Lung (tissue), 12 donors: ENCODE data around the gene FAM219A. TPM values are rescaled to one million over a fixed set of nuclear protein-coding genes. Genes with fewer than 3 reads are reported as not detected.

ENCODE experiments used
- ATAC-seq: fragments of 200-7000 bp; cut with Tn5 transposase; one replicate; pipeline ENCODE4 v1.9.1; 2020; ENCODE audit warnings: moderate number of reproducible peaks; ENCODE audit not compliant: insufficient read depth, low FRiP score
- DNase-seq, 3 donors: peaks; one replicate each; pipeline ENCODE4 v3.0.0-alpha.2; 2013 to 2017
- H3K27ac ChIP-seq, 2 donors: one replicate each; pipeline ENCODE4 v1.5.1; 2013; ENCODE audit warnings: mild to moderate bottlenecking in 2 of 2, moderate library complexity in 2 of 2, control low read depth in 1 of 2, inconsistent platforms in 1 of 2, low read depth in 1 of 2, low read length in 1 of 2
- H3K27me3 ChIP-seq, 3 donors: one replicate each; pipeline ENCODE4 v1.5.1; 2013; ENCODE audit warnings: low read length in 2 of 3; ENCODE audit not compliant: control insufficient read depth in 3 of 3, insufficient read depth in 3 of 3
- H3K36me3 ChIP-seq, 4 donors: one replicate each; pipeline ENCODE4 v1.5.1; 2013; ENCODE audit warnings: low read length in 4 of 4, mild to moderate bottlenecking in 1 of 4, moderate library complexity in 1 of 4; ENCODE audit not compliant: control insufficient read depth in 4 of 4, insufficient read depth in 4 of 4
- H3K4me1 ChIP-seq, 5 donors: one replicate each; pipeline ENCODE4 v1.5.1; 2013; ENCODE audit warnings: low read length in 5 of 5, mild to moderate bottlenecking in 2 of 5, moderate library complexity in 1 of 5; ENCODE audit not compliant: control insufficient read depth in 5 of 5, insufficient read depth in 5 of 5
- H3K4me3 ChIP-seq: one replicate; pipeline ENCODE4 v1.5.1; 2013; ENCODE audit warnings: mild to moderate bottlenecking, control low read depth, moderate library complexity
- H3K9ac ChIP-seq, 2 donors: one replicate each; pipeline ENCODE4 v1.5.1; 2013; ENCODE audit warnings: low read length in 2 of 2, control low read depth in 1 of 2; ENCODE audit not compliant: insufficient read depth in 1 of 2
- H3K9me3 ChIP-seq, 4 donors: one replicate each; pipeline ENCODE4 v1.5.1; 2013; ENCODE audit warnings: low read length in 3 of 4, mild to moderate bottlenecking in 1 of 4, moderate library complexity in 1 of 4; ENCODE audit not compliant: control insufficient read depth in 4 of 4, insufficient read depth in 3 of 4
- CTCF ChIP-seq: IDR thresholded peaks from 2 replicates; pipeline ENCODE4 v1.5.1; 2012; ENCODE audit warnings: mild to moderate bottlenecking; ENCODE audit errors: control extremely low read depth, extremely low read depth
- WGBS, 2 donors: extraction: QIAGEN DNeasy Blood & Tissue Kit; methylation state at CpG; one replicate each; pipeline ENCODE4 v1.1.7; 2013; 5-methylcytosine and 5-hydroxymethylcytosine counted together
- polyA plus RNA-seq, 2 donors: library from polyadenylated mRNA; stranded (reverse); fragments of 200-250 nt; gene quantifications; one replicate each; pipeline ENCODE4 v1.2.1, GENCODE V29; 2013
- total RNA-seq, 2 donors: library from RNA; depleted of rRNA in 1 of 2; stranded (reverse); fragments of >200 nt in 1 of 2; gene quantifications; one replicate each; pipeline ENCODE4 v1.2.1, GENCODE V29; 2014 to 2021
- donor health status: control.
- donor health status: control.
- donor health status: Bipolar disorder and iron deficiency.
- donor health status: healthy.
- donor health status: DM: yes; HTN: yes; CAD: no.

FAM219A gene
- total and polyA plus RNA-seq, 4 donors = 8.5 to 28.3 (median 13.3) TPM

GRCh38 chr9:34382054-34382453 lies 76.3 kb downstream of the FAM219A start:
- 91 to 95% methylated on average over 5 of the region's 5 CpGs for WGBS, 2 donors

GRCh38 chr9:34381323-34381722 lies 77.0 kb downstream of the FAM219A start:
- ATAC-seq (no peak), DNase-seq (peak in 2 of 3 donors; percentile 3 to 7)
- H3K9me3 ChIP-seq = no peaks in the 10 kb centered on the region
- peak overlapping the region in 1 of 2 donors; percentile 17 for H3K27ac ChIP-seq
- H3K36me3 ChIP-seq = no peaks in the 10 kb centered on the region
- peak overlapping the region; percentile 43 for H3K4me3 ChIP-seq
- H3K4me1 ChIP-seq = peaks cover 0 to 25% (median 3%) of the 10 kb centered on the region in 5 donors
- H3K27me3 ChIP-seq = peaks cover 0 to 36% (median 23%) of the 10 kb centered on the region in 3 donors
- 34 to 43% methylated on average over 17 of the region's 17 CpGs for WGBS, 2 donors
- no peak for TF ChIP-seq CTCF
- no peak overlapping the region for H3K9ac ChIP-seq

More at GRCh38 chr9:34382054-34382453, 76.3 kb downstream of the FAM219A start:
- Histone ChIP-seq H3K4me3 (no peak overlapping the region), H3K27ac (no peak overlapping the region), H3K36me3 (no peaks in the 10 kb centered on the region), H3K27me3 (peaks cover 0 to 36% (median 23%) of the 10 kb centered on the region in 3 donors), H3K4me1 (peaks cover 0 to 23% (median 3%) of the 10 kb centered on the region in 5 donors), H3K9ac (no peak overlapping the region), H3K9me3 (no peaks in the 10 kb centered on the region)
- TF ChIP-seq CTCF = no peak
- DNase-seq (no peak), ATAC-seq (no peak)

GRCh38 chr9:34380511-34381315 lies 77.7 kb downstream of the FAM219A start:
- no peak for TF ChIP-seq CTCF
- peaks cover 2 to 32% (median 3%) of the 10 kb centered on the region in 5 donors for H3K4me1 ChIP-seq
- H3K9me3 ChIP-seq = no peaks in the 10 kb centered on the region
- ATAC-seq (peak; percentile 65), DNase-seq (peak; percentile 64 to 85 (median 81))
- peak overlapping the region; percentile 43 for H3K4me3 ChIP-seq
- H3K36me3 ChIP-seq = no peaks in the 10 kb centered on the region
- 4% methylated on average over 57 to 59 of the region's 59 CpGs for WGBS, 2 donors
- H3K9ac ChIP-seq = no peak overlapping the region
- H3K27me3 ChIP-seq = peaks cover 0 to 42% (median 28%) of the 10 kb centered on the region in 3 donors
- H3K27ac ChIP-seq = peak overlapping the region; percentile 3 to 17
